A673 (cell line): Measurements from ENCODE around the gene HLA-DOB.

Experiments
- EZH2 ChIP-seq: fragments of 200-600 bp; sonication (generic); IDR thresholded peaks from 2 replicates; pipeline ENCODE4 v1.6.1; 2017; ENCODE audit warnings: borderline replicate concordance, low read depth, mild to moderate bottlenecking, mixed read lengths, antibody characterized with exemption, low read length; ENCODE audit not compliant: poor library complexity, severe bottlenecking
- TF ChIP-seq, protein P1 (sequence below): fragments of 300-800, 200-600 bp; sonication (generic); conservative IDR thresholded peaks from 2 replicates; pipeline ENCODE4 v1.5.1; 2017; ENCODE audit warnings: low read depth, mild to moderate bottlenecking, antibody characterized with exemption, low read length, moderate library complexity, mixed read lengths

GRCh38 chr6:32818867-32819266, 2.1 kb upstream of the HLA-DOB start:
- TF ChIP-seq, protein P1, sequence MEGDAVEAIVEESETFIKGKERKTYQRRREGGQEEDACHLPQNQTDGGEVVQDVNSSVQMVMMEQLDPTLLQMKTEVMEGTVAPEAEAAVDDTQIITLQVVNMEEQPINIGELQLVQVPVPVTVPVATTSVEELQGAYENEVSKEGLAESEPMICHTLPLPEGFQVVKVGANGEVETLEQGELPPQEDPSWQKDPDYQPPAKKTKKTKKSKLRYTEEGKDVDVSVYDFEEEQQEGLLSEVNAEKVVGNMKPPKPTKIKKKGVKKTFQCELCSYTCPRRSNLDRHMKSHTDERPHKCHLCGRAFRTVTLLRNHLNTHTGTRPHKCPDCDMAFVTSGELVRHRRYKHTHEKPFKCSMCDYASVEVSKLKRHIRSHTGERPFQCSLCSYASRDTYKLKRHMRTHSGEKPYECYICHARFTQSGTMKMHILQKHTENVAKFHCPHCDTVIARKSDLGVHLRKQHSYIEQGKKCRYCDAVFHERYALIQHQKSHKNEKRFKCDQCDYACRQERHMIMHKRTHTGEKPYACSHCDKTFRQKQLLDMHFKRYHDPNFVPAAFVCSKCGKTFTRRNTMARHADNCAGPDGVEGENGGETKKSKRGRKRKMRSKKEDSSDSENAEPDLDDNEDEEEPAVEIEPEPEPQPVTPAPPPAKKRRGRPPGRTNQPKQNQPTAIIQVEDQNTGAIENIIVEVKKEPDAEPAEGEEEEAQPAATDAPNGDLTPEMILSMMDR: no peak
- TF ChIP-seq EZH2: no peak
